Measurements from ENCODE around the gene ZMYM4. TPM values are rescaled to one million over a fixed set of nuclear protein-coding genes. Genes with fewer than 3 reads are reported as not detected.

ZMYM4 gene
- total and polyA plus RNA-seq, 12 donors: 14.7 to 59.2 (median 38.7) TPM

DNA sequence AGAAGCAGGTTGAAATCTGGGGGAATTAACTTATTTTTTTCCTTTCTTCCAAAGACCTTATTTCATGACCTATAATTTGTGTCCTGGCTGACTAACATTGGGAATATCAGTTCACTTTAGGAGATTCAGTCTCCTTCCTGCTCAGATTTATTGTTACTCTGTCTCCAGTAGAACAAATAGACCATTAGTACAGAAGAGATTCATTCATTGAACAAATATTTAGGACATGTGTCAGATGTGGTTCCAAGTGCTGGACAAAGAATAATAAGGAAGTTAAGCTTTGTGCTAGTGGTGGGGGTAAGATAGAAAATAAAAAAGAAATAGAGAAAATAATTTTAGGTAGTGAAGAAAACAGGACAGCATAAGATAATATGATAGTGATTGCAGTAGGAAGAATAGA, 20.3 kb downstream of the ZMYM4 start:
- Histone ChIP-seq H3K4me3 (no peak overlapping the region), H3K27ac (no peak overlapping the region), H3K36me3 (replicated peaks in 1 of 2) (no peaks in the 10 kb centered on the region), H3K27me3 (no peaks in the 10 kb centered on the region), H3K9me3 (replicated peaks in 1 of 3) (no peaks in the 10 kb centered on the region), H3K4me1 (replicated peaks in 1 of 2) (peaks cover 15 to 16% of the 10 kb centered on the region in 2 donors)
- TF ChIP-seq POLR2A (IDR thresholded peaks at IDR 0.05) (no peak), CTCF (IDR thresholded peaks at IDR 0.05) (no peak)
- intact Hi-C loops (cut with DNase I): no loop called here
- no peak for DNase-seq

GRCh38 chr1:35290452-35290851, 21.9 kb downstream of the ZMYM4 start:
- H3K27ac ChIP-seq: no peak overlapping the region
- intact Hi-C loops (cut with DNase I): loop anchor here in 1 of 2 donors (10.0 kb wide), 1 partner anchor 86 kb away; no protein-coding TSS in a partner anchor
- H3K27me3 ChIP-seq: no peaks in the 10 kb centered on the region
- WGBS, 4 donors: 79 to 88% (median 87%) methylated on average over 2 of the region's 2 CpGs
- H3K4me3 ChIP-seq: no peak overlapping the region
- H3K9me3 ChIP-seq (replicated peaks in 1 of 3): no peaks in the 10 kb centered on the region
- peaks cover 15 to 16% of the 10 kb centered on the region in 2 donors for H3K4me1 ChIP-seq (replicated peaks in 1 of 2)
- TF ChIP-seq CTCF (IDR thresholded peaks at IDR 0.05) (no peak), POLR2A (IDR thresholded peaks at IDR 0.05) (no peak)
- DNase-seq: no peak
- no peaks in the 10 kb centered on the region for H3K36me3 ChIP-seq (replicated peaks in 1 of 2)

DNA sequence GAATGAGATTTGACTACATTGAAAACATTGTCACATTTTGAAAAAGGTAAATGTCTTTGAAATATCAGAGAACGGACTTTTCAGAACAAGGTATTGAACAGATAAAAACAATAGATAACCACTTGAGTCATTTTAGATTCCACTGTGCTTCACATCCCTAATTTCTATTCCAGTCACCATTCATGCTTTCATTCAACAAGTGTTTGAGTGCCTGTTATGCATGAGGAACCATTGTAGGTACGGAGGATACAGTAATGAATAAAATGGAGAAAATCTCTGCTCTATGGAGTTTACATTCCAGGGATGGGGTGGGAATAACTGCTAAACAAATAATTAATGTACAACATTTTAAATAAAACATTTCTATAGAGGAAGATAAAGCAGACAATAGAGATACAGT, 26.3 kb downstream of the ZMYM4 start:
- H3K27ac ChIP-seq: no peak overlapping the region
- no peaks in the 10 kb centered on the region for H3K36me3 ChIP-seq (replicated peaks in 1 of 2)
- no peaks in the 10 kb centered on the region for H3K27me3 ChIP-seq
- H3K4me3 ChIP-seq: no peak overlapping the region
- H3K4me1 ChIP-seq (replicated peaks in 1 of 2): peaks cover 0 to 6% of the 10 kb centered on the region in 2 donors
- WGBS, 4 donors: 94 to 97% (median 95%) methylated on average over 2 of the region's 2 CpGs
- no peak for TF ChIP-seq CTCF (IDR thresholded peaks at IDR 0.05)
- TF ChIP-seq POLR2A (IDR thresholded peaks at IDR 0.05): no peak
- no peaks in the 10 kb centered on the region for H3K9me3 ChIP-seq (replicated peaks in 1 of 3)
- no peak for DNase-seq
- intact Hi-C loops (cut with DNase I): loop anchor here in 1 of 2 donors (10.0 kb wide), 1 partner anchor 90 kb away; no protein-coding TSS in a partner anchor

DNA sequence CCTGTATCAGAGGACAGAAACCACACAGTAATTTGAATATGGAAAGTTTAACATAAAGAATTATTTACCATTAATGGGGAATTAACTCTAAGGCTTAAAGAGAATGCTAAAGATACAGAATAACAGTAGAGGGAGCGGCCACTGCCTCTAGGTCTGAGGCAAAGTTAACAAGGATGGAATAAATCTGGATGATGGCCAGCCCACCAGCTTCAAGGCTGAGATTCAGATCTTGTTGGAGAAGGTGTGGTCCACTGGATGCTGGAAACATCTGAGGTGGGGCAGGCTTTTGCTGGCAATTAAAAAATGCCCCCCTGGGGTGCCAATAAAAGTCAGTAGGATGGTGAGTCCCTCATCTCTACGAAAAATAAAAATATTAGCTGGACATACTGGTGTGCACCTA, 29.4 kb downstream of the ZMYM4 start:
- 86 to 94% (median 89%) methylated on average over 2 of the region's 2 CpGs for WGBS, 4 donors
- TF ChIP-seq POLR2A (IDR thresholded peaks at IDR 0.05): no peak
- no peak for TF ChIP-seq CTCF (IDR thresholded peaks at IDR 0.05)
- intact Hi-C loops (cut with DNase I): loop anchor here in 1 of 2 donors (10.0 kb wide), 1 partner anchor 93 kb away; no protein-coding TSS in a partner anchor

More for the DNA sequence above, 29.4 kb downstream of the ZMYM4 start:
- no peaks in the 10 kb centered on the region for H3K4me1 ChIP-seq (replicated peaks in 1 of 2)
- H3K4me3 ChIP-seq: no peak overlapping the region
- no peaks in the 10 kb centered on the region for H3K36me3 ChIP-seq (replicated peaks in 1 of 2)
- H3K27ac ChIP-seq: no peak overlapping the region
- no peaks in the 10 kb centered on the region for H3K27me3 ChIP-seq
- no peak for DNase-seq
- no peaks in the 10 kb centered on the region for H3K9me3 ChIP-seq (replicated peaks in 1 of 3)

Measured in adrenal gland (tissue), 12 donors.